Osteoblast (primary cell): Measurements from ENCODE around the gene MTA1. TPM values are rescaled to one million over a fixed set of nuclear protein-coding genes. Genes with fewer than 3 reads are reported as not detected.

ENCODE experiments used
- DNase-seq: peaks from one replicate; pipeline ENCODE4 v3.0.0; 2011; ENCODE audit warnings: low spot score, mixed read lengths; ENCODE audit not compliant: insufficient read length; ENCODE audit errors: missing footprints
- H2AFZ ChIP-seq: 2 replicates; pipeline ENCODE4 v1.6.0; 2011; ENCODE audit warnings: mild to moderate bottlenecking, low read length
- H3K27ac ChIP-seq: 2 replicates; pipeline ENCODE4 v1.5.1; 2011; ENCODE audit warnings: mild to moderate bottlenecking, low read depth, low read length, moderate library complexity
- H3K27me3 ChIP-seq: 2 replicates; pipeline ENCODE4 v1.6.0; 2012; ENCODE audit warnings: mild to moderate bottlenecking, control low read depth, inconsistent platforms, low read length, moderate library complexity; ENCODE audit not compliant: insufficient read depth
- H3K36me3 ChIP-seq: 2 replicates; pipeline ENCODE4 v1.5.1; 2011; ENCODE audit warnings: mild to moderate bottlenecking, low read length, control low read depth, moderate library complexity; ENCODE audit not compliant: insufficient read depth
- H3K4me1 ChIP-seq: 2 replicates; pipeline ENCODE4 v1.5.1; 2011; ENCODE audit warnings: mild to moderate bottlenecking, low read length, control low read depth, moderate library complexity; ENCODE audit not compliant: insufficient read depth
- H3K4me2 ChIP-seq: 2 replicates; pipeline ENCODE4 v1.6.0; 2011; ENCODE audit warnings: mild to moderate bottlenecking, low read length; ENCODE audit not compliant: insufficient read depth
- H3K4me3 ChIP-seq: fragments of 200-600 bp; sonication (generic); 3 replicates; pipeline ENCODE4 v1.5.1; 2012; ENCODE audit warnings: mild to moderate bottlenecking, low read length, inconsistent platforms; ENCODE audit not compliant: insufficient read depth
- H3K79me2 ChIP-seq: 2 replicates; pipeline ENCODE4 v1.6.0; 2012; ENCODE audit warnings: mild to moderate bottlenecking, low read length, control low read depth, inconsistent platforms; ENCODE audit not compliant: insufficient read depth
- H3K9me3 ChIP-seq: 2 replicates; pipeline ENCODE4 v1.5.1; 2011; ENCODE audit warnings: low read depth, low read length, control low read depth
- H4K20me1 ChIP-seq: 2 replicates; pipeline ENCODE4 v1.6.0; 2012; ENCODE audit warnings: mild to moderate bottlenecking, low read length, control low read depth; ENCODE audit not compliant: insufficient read depth
- CTCF ChIP-seq: IDR thresholded peaks from 2 replicates; pipeline ENCODE4 v1.5.1; 2011; ENCODE audit warnings: mild to moderate bottlenecking, low read depth, low read length, moderate library complexity; ENCODE audit errors: extremely low read depth
- total RNA-seq: library from RNA; depleted of rRNA; stranded (reverse); fragments of >200 nt; gene quantifications from 2 replicates; pipeline ENCODE4 v1.2.3, GENCODE V29; 2012

MTA1 gene
- total RNA-seq, 1 donor = 60.4 TPM

GRCh38 chr14:105471823-105472485 is 52.3 kb downstream of the MTA1 start:
- no peak overlapping the region for H3K27ac ChIP-seq

GRCh38 chr14:105472486-105472991 is 52.9 kb downstream of the MTA1 start:
- Histone ChIP-seq H3K27ac (no peak overlapping the region), H2AFZ (no peak overlapping the region), H3K79me2 (peaks cover 4% of the 10 kb centered on the region), H3K27me3 (no peaks in the 10 kb centered on the region), H3K36me3 (peaks cover 7% of the 10 kb centered on the region), H3K9me3 (no peaks in the 10 kb centered on the region), H4K20me1 (peaks cover 23% of the 10 kb centered on the region), H3K4me3 (no peak overlapping the region), H3K4me1 (peaks cover 26% of the 10 kb centered on the region), H3K4me2 (no peak overlapping the region)
- DNase-seq = no peak
- TF ChIP-seq CTCF = no peak

More at GRCh38 chr14:105471823-105472485, 52.3 kb downstream of the MTA1 start:
- H3K4me3 ChIP-seq = no peak overlapping the region
- H3K4me2 ChIP-seq = no peak overlapping the region
- DNase-seq = peak; percentile 94
- TF ChIP-seq CTCF = no peak
- H3K36me3 ChIP-seq = peaks cover 13% of the 10 kb centered on the region
- H3K27me3 ChIP-seq = no peaks in the 10 kb centered on the region
- H3K4me1 ChIP-seq = peaks cover 24% of the 10 kb centered on the region
- H4K20me1 ChIP-seq = peaks cover 23% of the 10 kb centered on the region
- H3K9me3 ChIP-seq = no peaks in the 10 kb centered on the region
- H3K79me2 ChIP-seq = no peaks in the 10 kb centered on the region
- no peak overlapping the region for H2AFZ ChIP-seq

- Histone ChIP-seq H3K9me3 (no peaks in the 10 kb centered on the region), H3K27ac (no peak overlapping the region), H3K79me2 (peaks cover 4% of the 10 kb centered on the region), H3K4me1 (peaks cover 26% of the 10 kb centered on the region), H2AFZ (no peak overlapping the region), H4K20me1 (peaks cover 23% of the 10 kb centered on the region), H3K4me3 (no peak overlapping the region), H3K4me2 (peak overlapping the region; percentile 76), H3K36me3 (peaks cover under 1% of the 10 kb centered on the region), H3K27me3 (no peaks in the 10 kb centered on the region)
- DNase-seq = peak; percentile 94
- TF ChIP-seq CTCF = no peak
Observed at GRCh38 chr14:105473033-105473676, 53.5 kb downstream of the MTA1 start.
